ENCODE results near the gene JAM3.

Gene JAM3

GRCh38 chr11:134134167-134134566, 65.3 kb downstream of the JAM3 start:
- no peak overlapping the region for H3K4me3 ChIP-seq (ENCODE audit: low read depth, low read length)
- no peak for DNase-seq
- TF ChIP-seq CTCF (IDR thresholded peaks at IDR 0.05; ENCODE audit: low read depth, low read length): no peak
- H3K36me3 ChIP-seq: peaks cover 2% of the 10 kb centered on the region; the same call in 1 of the 2 replicates
- no peaks in the 10 kb centered on the region for H3K27me3 ChIP-seq (ENCODE audit: insufficient read depth, low read depth, severe bottlenecking)
- peaks cover 3% of the 10 kb centered on the region for H3K9me3 ChIP-seq (ENCODE audit: severe bottlenecking)
- no peak overlapping the region for H3K27ac ChIP-seq

- no peaks in the 10 kb centered on the region for H3K27me3 ChIP-seq (ENCODE audit: insufficient read depth, low read depth, severe bottlenecking)
- DNase-seq: no peak
Measured at GRCh38 chr11:134138376-134138775, 69.5 kb downstream of the JAM3 start.

GRCh38 chr11:134139303-134139872, 70.5 kb downstream of the JAM3 start:
- no peak for DNase-seq
- peak overlapping the region; percentile 39 for H3K27ac ChIP-seq
- peaks cover 41% of the 10 kb centered on the region for H3K36me3 ChIP-seq
- H3K9me3 ChIP-seq (ENCODE audit: severe bottlenecking): no peaks in the 10 kb centered on the region
- H3K27me3 ChIP-seq (ENCODE audit: insufficient read depth, low read depth, severe bottlenecking): no peaks in the 10 kb centered on the region
- H3K4me3 ChIP-seq (ENCODE audit: low read depth, low read length): no peak overlapping the region
- no peak for TF ChIP-seq CTCF (IDR thresholded peaks at IDR 0.05; ENCODE audit: low read depth, low read length)

More at GRCh38 chr11:134138376-134138775, 69.5 kb downstream of the JAM3 start:
- no peaks in the 10 kb centered on the region for H3K9me3 ChIP-seq (ENCODE audit: severe bottlenecking)
- H3K4me3 ChIP-seq (ENCODE audit: low read depth, low read length): no peak overlapping the region
- H3K36me3 ChIP-seq: peaks cover 33% of the 10 kb centered on the region
- TF ChIP-seq CTCF (IDR thresholded peaks at IDR 0.05; ENCODE audit: low read depth, low read length): no peak
- no peak overlapping the region for H3K27ac ChIP-seq

GRCh38 chr11:134139873-134140331, 71.0 kb downstream of the JAM3 start:
- peak overlapping the region; percentile 39; the same call in 1 of the 2 replicates for H3K27ac ChIP-seq
- no peak overlapping the region for H3K4me3 ChIP-seq (ENCODE audit: low read depth, low read length)
- TF ChIP-seq CTCF (IDR thresholded peaks at IDR 0.05; ENCODE audit: low read depth, low read length): peak; percentile 80
- no peaks in the 10 kb centered on the region for H3K27me3 ChIP-seq (ENCODE audit: insufficient read depth, low read depth, severe bottlenecking)
- H3K36me3 ChIP-seq: peaks cover 46% of the 10 kb centered on the region
- H3K9me3 ChIP-seq (ENCODE audit: severe bottlenecking): no peaks in the 10 kb centered on the region
- peak; percentile 65 for DNase-seq

- DNase-seq: no peak
- H3K27me3 ChIP-seq (ENCODE audit: insufficient read depth, low read depth, severe bottlenecking): no peaks in the 10 kb centered on the region
- peaks cover 57% of the 10 kb centered on the region for H3K36me3 ChIP-seq
- no peak for TF ChIP-seq CTCF (IDR thresholded peaks at IDR 0.05; ENCODE audit: low read depth, low read length)
- no peaks in the 10 kb centered on the region for H3K9me3 ChIP-seq (ENCODE audit: severe bottlenecking)
- no peak overlapping the region for H3K4me3 ChIP-seq (ENCODE audit: low read depth, low read length)
- no peak overlapping the region for H3K27ac ChIP-seq
Measured at GRCh38 chr11:134140961-134141490, 72.2 kb downstream of the JAM3 start.

GRCh38 chr11:134142536-134142935, 73.7 kb downstream of the JAM3 start:
- DNase-seq: no peak
- no peak overlapping the region for H3K27ac ChIP-seq
- peaks cover 67% of the 10 kb centered on the region for H3K36me3 ChIP-seq
- no peaks in the 10 kb centered on the region for H3K9me3 ChIP-seq (ENCODE audit: severe bottlenecking)
- no peak overlapping the region for H3K4me3 ChIP-seq (ENCODE audit: low read depth, low read length)
- no peak for TF ChIP-seq CTCF (IDR thresholded peaks at IDR 0.05; ENCODE audit: low read depth, low read length)
- H3K27me3 ChIP-seq (ENCODE audit: insufficient read depth, low read depth, severe bottlenecking): no peaks in the 10 kb centered on the region
